Measurements from ENCODE around the gene KCNH1. TPM values are rescaled to one million over a fixed set of nuclear protein-coding genes. Genes with fewer than 3 reads are reported as not detected.

KCNH1 gene
- total and polyA plus RNA-seq, 2 donors from 2014 or later = 0.54 TPM; not detected in 1

GRCh38 chr1:210687582-210688279 is 446.2 kb downstream of the KCNH1 start:
- Histone ChIP-seq H3K4me1 (ENCODE audit: control insufficient read depth in 2 of 3, insufficient read depth in 2 of 3, low read depth in 1 of 3, low read length in 3 of 3) (no peaks in the 10 kb centered on the region), H3K27me3 (ENCODE audit: control insufficient read depth, insufficient read depth, low read length) (no peaks in the 10 kb centered on the region), H3K36me3 (ENCODE audit: control insufficient read depth in 2 of 3, insufficient read depth in 3 of 3, low read length in 3 of 3) (no peaks in the 10 kb centered on the region), H3K4me3 (ENCODE audit: low read length in 3 of 3) (no peak overlapping the region), H3K27ac (ENCODE audit: low read depth in 2 of 2, low read length in 2 of 2) (no peak overlapping the region), H3K9ac (ENCODE audit: low read length in 3 of 3) (no peak overlapping the region), H3K9me3 (ENCODE audit: control insufficient read depth in 2 of 3, insufficient read depth in 1 of 3, low read length in 3 of 3) (no peaks in the 10 kb centered on the region)
- no peak for FAIRE-seq
- intact Hi-C loops (cut with DNase I) = no loop called here
- TF ChIP-seq CTCF (IDR thresholded peaks at IDR 0.05; ENCODE audit: borderline replicate concordance, extremely low read depth, insufficient read depth) = no peak
- DNase-seq = no peak

GRCh38 chr1:210686841-210687240 is 447.1 kb downstream of the KCNH1 start:
- Histone ChIP-seq H3K27me3 (ENCODE audit: control insufficient read depth, insufficient read depth, low read length) (no peaks in the 10 kb centered on the region), H3K36me3 (ENCODE audit: control insufficient read depth in 2 of 3, insufficient read depth in 3 of 3, low read length in 3 of 3) (no peaks in the 10 kb centered on the region), H3K4me3 (ENCODE audit: low read length in 3 of 3) (no peak overlapping the region), H3K4me1 (ENCODE audit: control insufficient read depth in 2 of 3, insufficient read depth in 2 of 3, low read depth in 1 of 3, low read length in 3 of 3) (no peaks in the 10 kb centered on the region), H3K27ac (ENCODE audit: low read depth in 2 of 2, low read length in 2 of 2) (no peak overlapping the region), H3K9me3 (ENCODE audit: control insufficient read depth in 2 of 3, insufficient read depth in 1 of 3, low read length in 3 of 3) (no peaks in the 10 kb centered on the region), H3K9ac (ENCODE audit: low read length in 3 of 3) (no peak overlapping the region)
- intact Hi-C loops (cut with DNase I) = no loop called here
- no peak for FAIRE-seq
- no peak for DNase-seq
- TF ChIP-seq CTCF (IDR thresholded peaks at IDR 0.05; ENCODE audit: borderline replicate concordance, extremely low read depth, insufficient read depth) = no peak

- DNase-seq (no peak), FAIRE-seq (no peak)
- no peak overlapping the region for H3K9ac ChIP-seq (ENCODE audit: low read length in 3 of 3)
- no peaks in the 10 kb centered on the region for H3K36me3 ChIP-seq (ENCODE audit: control insufficient read depth in 2 of 3, insufficient read depth in 3 of 3, low read length in 3 of 3)
- H3K27me3 ChIP-seq (ENCODE audit: control insufficient read depth, insufficient read depth, low read length) = no peaks in the 10 kb centered on the region
- intact Hi-C loops (cut with DNase I) = no loop called here
- H3K9me3 ChIP-seq (ENCODE audit: control insufficient read depth in 2 of 3, insufficient read depth in 1 of 3, low read length in 3 of 3) = no peaks in the 10 kb centered on the region
- H3K4me1 ChIP-seq (ENCODE audit: control insufficient read depth in 2 of 3, insufficient read depth in 2 of 3, low read depth in 1 of 3, low read length in 3 of 3) = no peaks in the 10 kb centered on the region
- no peak overlapping the region for H3K4me3 ChIP-seq (ENCODE audit: low read length in 3 of 3)
- TF ChIP-seq CTCF (IDR thresholded peaks at IDR 0.05; ENCODE audit: borderline replicate concordance, extremely low read depth, insufficient read depth) = no peak
- no peak overlapping the region for H3K27ac ChIP-seq (ENCODE audit: low read depth in 2 of 2, low read length in 2 of 2)
Observed at GRCh38 chr1:210685295-210685650, 448.7 kb downstream of the KCNH1 start.

All from kidney (tissue), 14 donors.